K562 (cell line): ENCODE results near the gene GNAT2. TPM values are rescaled to one million over a fixed set of nuclear protein-coding genes. Genes with fewer than 3 reads are reported as not detected.

Source experiments
- ATAC-seq: fragments of 200-7000 bp; cut with Tn5 transposase; 3 replicates; pipeline ENCODE4 v1.9.1; 2020; ENCODE audit warnings: moderate library complexity
- BruUV-seq: library from RNA; stranded (reverse); fragments of 400-500 nt; replicated peaks from 2 replicates; lab custom pipeline; 2021; lab: Mats Ljungman, UMichigan
- CTCF ChIA-PET: fragments of 300-600 bp; formaldehyde crosslinking; extraction: SDS; loops from one replicate; lab custom pipeline; 2021; ENCODE audit warnings: low intra/inter-chr PET ratio; lab: Yijun Ruan, JAX
- POLR2A ChIA-PET: fragments of 300-600, 350-650 bp; sonication (Branson Sonifier 250); formaldehyde crosslinking; extraction: SDS; loops from one replicate; lab custom pipeline; 2021; ENCODE audit warnings: antibody characterized with exemption, inconsistent platforms; lab: Yijun Ruan, JAX
- DNase-seq, 4 experiments: peaks; one replicate each; pipeline versions ENCODE4 v3.0.0 to v3.0.0-alpha.2; 2011 to 2018; ENCODE audit warnings: low spot score in 3 of 4, mixed read lengths in 3 of 4; ENCODE audit errors: extremely low read depth in 1 of 4
- FAIRE-seq: peaks from 2 replicates; lab custom pipeline; 2011; peaks lifted over from hg19 to GRCh38; lab: Jason Lieb, UNC
- H2AFZ ChIP-seq: 2 replicates; pipeline ENCODE4 v1.6.0; 2011; ENCODE audit warnings: low read depth, low read length, control low read depth, inconsistent platforms
- H3K27ac ChIP-seq: fragments of 200-600 bp; 3 replicates; pipeline ENCODE4 v1.8.0; 2011; ENCODE audit warnings: low read depth, mild to moderate bottlenecking, control low read depth, inconsistent platforms, low read length, moderate library complexity, mixed read lengths; ENCODE audit errors: extremely low read depth
- H3K27me3 ChIP-seq, 2 experiments: fragments of 300-600 bp in 1 of 2; 2 replicates in 1 of 2; 3 replicates in 1 of 2; pipeline versions ENCODE4 v1.6.0 to v1.8.0; 2011; ENCODE audit warnings: inconsistent platforms in 2 of 2, low read length in 2 of 2, mild to moderate bottlenecking in 1 of 2, mixed read lengths in 1 of 2, moderate library complexity in 1 of 2; ENCODE audit not compliant: control insufficient read depth in 2 of 2, insufficient read depth in 2 of 2
- H3K36me3 ChIP-seq: fragments of 300-600 bp; 3 replicates; pipeline ENCODE4 v1.8.0; 2011; ENCODE audit warnings: mild to moderate bottlenecking, low read length, inconsistent platforms; ENCODE audit not compliant: control insufficient read depth, insufficient read depth
- H3K4me1 ChIP-seq, 2 experiments: fragments of 200-600 bp in 1 of 2; replicated peaks in 1 of 2; 2 replicates in 1 of 2; 3 replicates in 1 of 2; pipeline versions ENCODE4 v1.5.1 to v1.8.0; 2011; ENCODE audit warnings: inconsistent platforms in 2 of 2, low read length in 2 of 2, mild to moderate bottlenecking in 1 of 2, mixed read lengths in 1 of 2, moderate library complexity in 1 of 2; ENCODE audit not compliant: control insufficient read depth in 2 of 2, insufficient read depth in 2 of 2
- H3K4me2 ChIP-seq: 2 replicates; pipeline ENCODE4 v1.6.1; 2011; ENCODE audit warnings: low read length, control low read depth, inconsistent platforms, mixed read lengths; ENCODE audit not compliant: insufficient read depth
- H3K4me3 ChIP-seq: fragments of 200-600 bp; sonication (generic), shearing (Covaris generic); 2 replicates; pipeline ENCODE4 v1.5.1; 2016; ENCODE audit warnings: control low read depth, inconsistent platforms
- H3K79me2 ChIP-seq: fragments of 200-600 bp; 3 replicates; pipeline ENCODE4 v1.8.0; 2011; ENCODE audit warnings: low read length, inconsistent platforms; ENCODE audit not compliant: control insufficient read depth, insufficient read depth
- H3K9ac ChIP-seq, 2 experiments: 2 replicates each; pipeline versions ENCODE4 v1.6.0 to v1.6.1; 2011; ENCODE audit warnings: low read depth in 2 of 2, low read length in 2 of 2, control low read depth in 1 of 2, inconsistent platforms in 1 of 2, mild to moderate bottlenecking in 1 of 2, mixed read lengths in 1 of 2; ENCODE audit not compliant: insufficient read depth in 1 of 2
- H3K9me1 ChIP-seq: one replicate; pipeline ENCODE4 v1.6.0; 2011; ENCODE audit warnings: inconsistent platforms, mild to moderate bottlenecking, low read length, moderate library complexity; ENCODE audit not compliant: control insufficient read depth, insufficient read depth
- H3K9me3 ChIP-seq: replicated peaks from 2 replicates; pipeline ENCODE4 v1.5.1; 2011; ENCODE audit warnings: low read depth, low read length, inconsistent platforms; ENCODE audit not compliant: control insufficient read depth, insufficient read depth
- H4K20me1 ChIP-seq: replicated peaks from 2 replicates; pipeline ENCODE4 v1.6.1; 2011; ENCODE audit warnings: low read length, inconsistent platforms, mixed read lengths; ENCODE audit not compliant: control insufficient read depth, insufficient read depth
- ATF3 ChIP-seq, 2 experiments: fragments of 450-650 bp in 1 of 2; sonication (generic) in 1 of 2; formaldehyde crosslinking in 1 of 2; IDR thresholded peaks in 1 of 2; conservative IDR thresholded peaks in 1 of 2; 2 replicates each; pipeline versions ENCODE4 v1.6.1 to v1.8.1; 2016 to 2023; ENCODE audit warnings: mild to moderate bottlenecking in 2 of 2, moderate library complexity in 2 of 2, inconsistent platforms in 1 of 2, missing genetic modification reagents in 1 of 2
- MECOM ChIP-seq: fragments of 250-450 bp; sonication (Bioruptor Pico); IDR thresholded peaks from 2 replicates; pipeline ENCODE4 v1.8.0; 2022; ENCODE audit warnings: inconsistent platforms
- RBFOX2 ChIP-seq: fragments of 200-400 bp; formaldehyde crosslinking; IDR thresholded peaks from 2 replicates; pipeline ENCODE4 v1.6.1; 2017; ENCODE audit warnings: low read depth, mild to moderate bottlenecking, low read length, moderate library complexity
- ZBTB33 ChIP-seq: sonication (generic); formaldehyde crosslinking; IDR thresholded peaks from 2 replicates; pipeline ENCODE4 v1.8.1; 2023; ENCODE audit warnings: mild to moderate bottlenecking, missing genetic modification reagents
- ZBTB34 ChIP-seq: fragments of 250-450 bp; sonication (Bioruptor Pico); IDR thresholded peaks from 2 replicates; pipeline ENCODE4 v1.8.0; 2021; ENCODE audit warnings: mild to moderate bottlenecking, moderate library complexity
- WGBS: fragments of 100-300 bp; shearing (Covaris generic); methylation state at CpG from one replicate; pipeline ENCODE4 v1.1.6; 2016; ENCODE audit warnings: low coverage, mixed read lengths; ENCODE audit not compliant: insufficient coverage; ENCODE audit errors: missing lambda C conversion rate; 5-methylcytosine and 5-hydroxymethylcytosine counted together
- in situ Hi-C: fragments of 300-500 bp; cut with MboI; formaldehyde crosslinking; loops from 4 replicates; pipeline ENCODE4 v1.15.0; 2018; ENCODE audit warnings: inconsistent platforms, mixed read lengths
- intact Hi-C: fragments of 100-400 bp; cut with micrococcal nuclease; formaldehyde crosslinking; loops from 2 replicates; pipeline ENCODE4 v1.14.2; 2022
- polyA plus RNA-seq, 8 experiments: library from polyadenylated mRNA; depleted of rRNA in 4 of 8; stranded (reverse) in 5 of 8; unstranded in 3 of 8; fragments of >200 nt; fragmentation: Nextera tagmentation in 2 of 8; fragmentation: Illumina TruSeq in 1 of 8; extraction: Ambion mirVana in 2 of 8; extraction: Trizol in 1 of 8; gene quantifications; 2 replicates each; pipeline versions ENCODE4 v1.2.1 to v1.2.3, GENCODE V29; 2011 to 2014; ENCODE audit warnings: inconsistent platforms in 1 of 8, missing spikeins in 1 of 8
- total RNA-seq, 7 experiments: library from RNA; depleted of rRNA in 6 of 7; stranded (reverse); fragments of >200 nt in 6 of 7; fragmentation: Illumina TruSeq in 2 of 7; extraction: Trizol in 2 of 7; gene quantifications; 2 replicates each; pipeline versions ENCODE4 v1.2.1 to v1.2.3, GENCODE V29; 2011 to 2021; ENCODE audit warnings: low replicate concordance in 1 of 7

GNAT2 gene
- total and polyA plus RNA-seq, 9 of the 15 experiments (the other 6 are each of a cell fraction or from before 2014, with no cell fraction given), result 0.06 to 0.52 (median 0.24) TPM; not detected in 1

- intact Hi-C loops (no loop called here), in situ Hi-C loops (no loop called here)
- H3K9me3 ChIP-seq, result no peaks in the 10 kb centered on the region
- H3K4me3 ChIP-seq, result no peak overlapping the region
- FAIRE-seq (no peak), DNase-seq (no peak), ATAC-seq (no peak)
- H4K20me1 ChIP-seq, result peaks cover 4% of the 10 kb centered on the region; the same call in 1 of the 2 replicates
- BruUV-seq, result no TSS peak
- no peak overlapping the region for H3K27ac ChIP-seq
- TF ChIP-seq ZBTB34 (CRISPR knock-in tag) (no peak), RBFOX2 (0 out of 2 replicates have a peak, but pooled peaks have one; percentile 24), ZBTB33 (peak; percentile 77; the same call in 1 of the 2 replicates), MECOM (no peak), ATF3 (IDR thresholded peaks at IDR 0.05) (peak; percentile 54; the same call in 1 of the 2 replicates), ATF3 (CRISPR knock-in tag; conservative IDR thresholded peaks at IDR 0.05) (no peak)
- ChIA-PET POLR2A (interaction anchor here (0.6 to 4.1 kb wide), 5 partner anchors 9 to 82 kb away, joined by 3 to 18 read pairs (median 5); partner anchors contain the start of genes AMPD2 and GNAT2), CTCF (interaction anchor here (2.6 kb wide), 1 partner anchor 82 kb away, joined by 24 read pairs; no protein-coding TSS in a partner anchor)
- peaks cover 0 to 53% of the 10 kb centered on the region in 2 experiments; a peak in 2 of 5 replicates for H3K4me1 ChIP-seq
- H3K4me2 ChIP-seq, result no peak overlapping the region
- H3K9me1 ChIP-seq, result peaks cover 5% of the 10 kb centered on the region
- H3K27me3 ChIP-seq, result no peaks in the 10 kb centered on the region
- WGBS, result 87% methylated on average over 22 of the region's 23 CpGs
- H3K79me2 ChIP-seq, result peaks cover 7% of the 10 kb centered on the region; the same call in 2 of the 3 replicates
- peaks cover 63% of the 10 kb centered on the region; the same call in 2 of the 3 replicates for H3K36me3 ChIP-seq
- H2AFZ ChIP-seq, result no peak overlapping the region
- no peak overlapping the region for H3K9ac ChIP-seq
Measured at GRCh38 chr1:109628540-109629321, 9.3 kb upstream of the GNAT2 start.
